Measurements from ENCODE around the gene CDCP2.
"Not testable (repeated sequence)": the region's sequence is repeated elsewhere in the genome, so short reads cannot be mapped to it uniquely, and the experiment has no call there.

Gene CDCP2

GRCh38 chr1:54167422-54168139 is 14.8 kb upstream of the CDCP2 start:
- DNase-seq = no peak

- DNase-seq = not testable (repeated sequence)
Observed at GRCh38 chr1:54166357-54166756, 13.6 kb upstream of the CDCP2 start.

GRCh38 chr1:54165146-54165545 is 12.3 kb upstream of the CDCP2 start:
- no peak for DNase-seq

- DNase-seq = no peak
Observed at GRCh38 chr1:54163573-54163972, 10.8 kb upstream of the CDCP2 start.

GRCh38 chr1:54163051-54163450 is 10.3 kb upstream of the CDCP2 start:
- DNase-seq = no peak

GRCh38 chr1:54161495-54162168 is 8.8 kb upstream of the CDCP2 start:
- no peak for DNase-seq

GRCh38 chr1:54160351-54160750 is 7.6 kb upstream of the CDCP2 start:
- no peak for DNase-seq

- DNase-seq = no peak
Observed at GRCh38 chr1:54159733-54160316, 7.0 kb upstream of the CDCP2 start.

- peak in 1 of 2 experiments; percentile 4 for DNase-seq
Observed at GRCh38 chr1:54158071-54158470, 5.3 kb upstream of the CDCP2 start.

GRCh38 chr1:54157401-54157800 is 4.6 kb upstream of the CDCP2 start:
- DNase-seq = no peak

- no peak for DNase-seq
Observed at GRCh38 chr1:54156986-54157385, 4.2 kb upstream of the CDCP2 start.

- no peak for DNase-seq
Observed at GRCh38 chr1:54156201-54156600, 3.4 kb upstream of the CDCP2 start.

- DNase-seq = no peak
Observed at GRCh38 chr1:54153535-54154439, 987 bp upstream of the CDCP2 start.

GRCh38 chr1:54151013-54151412 is 1.8 kb downstream of the CDCP2 start:
- DNase-seq = no peak

- no peak for DNase-seq
Observed at GRCh38 chr1:54149734-54150133, 3.1 kb downstream of the CDCP2 start.

- no peak for DNase-seq
Observed at GRCh38 chr1:54144366-54144765, 8.4 kb downstream of the CDCP2 start.

- DNase-seq = no peak
Observed at GRCh38 chr1:54142146-54142900, 10.5 kb downstream of the CDCP2 start.

- DNase-seq = no peak
Observed at GRCh38 chr1:54139711-54140110, 13.1 kb downstream of the CDCP2 start.

GRCh38 chr1:54138994-54139393 is 13.8 kb downstream of the CDCP2 start:
- DNase-seq = no peak

GRCh38 chr1:54137534-54138061 is 15.2 kb downstream of the CDCP2 start:
- no peak for DNase-seq

GRCh38 chr1:54136963-54137533 is 15.8 kb downstream of the CDCP2 start:
- DNase-seq = no peak
